ENCODE results near the gene FOLR1. TPM values are rescaled to one million over a fixed set of nuclear protein-coding genes. Genes with fewer than 3 reads are reported as not detected.

The FOLR1 gene
- total RNA-seq, 1 experiment from 2014 or later = 93.4 TPM

GRCh38 chr11:72229336-72229924 lies 37.5 kb downstream of the FOLR1 start:
- Mint-ChIP-seq H3K4me3 (ENCODE audit: unreplicated experiment) (no peak overlapping the region), H3K4me1 (ENCODE audit: low read depth, unreplicated experiment) (peaks cover 7% of the 10 kb centered on the region), H3K27ac (ENCODE audit: unreplicated experiment) (peak overlapping the region; percentile 14), H3K9me3 (ENCODE audit: unreplicated experiment) (no peaks in the 10 kb centered on the region), H3K27me3 (ENCODE audit: insufficient read depth, unreplicated experiment) (no peaks in the 10 kb centered on the region), H3K36me3 (ENCODE audit: insufficient read depth, unreplicated experiment) (peaks cover 93% of the 10 kb centered on the region)
- CTCF ChIA-PET = no interaction called here
- peaks cover 18% of the 10 kb centered on the region for H3K4me1 ChIP-seq
- DNase-seq = peak in 1 of 2 experiments; percentile 44
- peaks cover 19% of the 10 kb centered on the region for H3K36me3 ChIP-seq (ENCODE audit: control insufficient read depth, insufficient read depth, low read length)
- H3K4me3 ChIP-seq (ENCODE audit: low read depth, low read length) = no peak overlapping the region
- TF ChIP-seq CTCF (IDR thresholded peaks at IDR 0.05; ENCODE audit: insufficient read depth in 1 of 2, low read depth in 1 of 2, low read length in 1 of 2, severe bottlenecking in 1 of 2, unreplicated experiment in 1 of 2) = no peak
- no TSS peak for BruUV-seq (replicated peaks)
- no peaks in the 10 kb centered on the region for H3K27me3 ChIP-seq (replicated peaks; ENCODE audit: control insufficient read depth, insufficient read depth, low read length)
- POLR2A ChIA-PET = no interaction called here
- intact Hi-C loops (cut with micrococcal nuclease; ENCODE audit: unreplicated experiment) = no loop called here
- no peaks in the 10 kb centered on the region for H3K9me3 ChIP-seq

GRCh38 chr11:72229925-72230763 lies 38.2 kb downstream of the FOLR1 start:
- Mint-ChIP-seq H3K36me3 (ENCODE audit: insufficient read depth, unreplicated experiment) (peaks cover 96% of the 10 kb centered on the region), H3K4me1 (ENCODE audit: low read depth, unreplicated experiment) (peaks cover 6% of the 10 kb centered on the region), H3K27me3 (ENCODE audit: insufficient read depth, unreplicated experiment) (no peaks in the 10 kb centered on the region), H3K27ac (ENCODE audit: unreplicated experiment) (no peak overlapping the region), H3K9me3 (ENCODE audit: unreplicated experiment) (no peaks in the 10 kb centered on the region), H3K4me3 (ENCODE audit: unreplicated experiment) (no peak overlapping the region)
- intact Hi-C loops (cut with micrococcal nuclease; ENCODE audit: unreplicated experiment) = no loop called here
- Histone ChIP-seq H3K36me3 (ENCODE audit: control insufficient read depth, insufficient read depth, low read length) (peaks cover 19% of the 10 kb centered on the region), H3K9me3 (no peaks in the 10 kb centered on the region), H3K4me1 (peaks cover 18% of the 10 kb centered on the region), H3K4me3 (ENCODE audit: low read depth, low read length) (no peak overlapping the region), H3K27me3 (replicated peaks; ENCODE audit: control insufficient read depth, insufficient read depth, low read length) (no peaks in the 10 kb centered on the region)
- TF ChIP-seq CTCF (IDR thresholded peaks at IDR 0.05; ENCODE audit: insufficient read depth in 1 of 2, low read depth in 1 of 2, low read length in 1 of 2, severe bottlenecking in 1 of 2, unreplicated experiment in 1 of 2) = no peak
- DNase-seq = peak in 1 of 2 experiments; percentile 46
- CTCF ChIA-PET = no interaction called here
- BruUV-seq (replicated peaks) = no TSS peak
- POLR2A ChIA-PET = no interaction called here

- Mint-ChIP-seq H3K9me3 (ENCODE audit: unreplicated experiment) (no peaks in the 10 kb centered on the region), H3K4me3 (ENCODE audit: unreplicated experiment) (no peak overlapping the region), H3K27ac (ENCODE audit: unreplicated experiment) (no peak overlapping the region), H3K36me3 (ENCODE audit: insufficient read depth, unreplicated experiment) (peaks cover 93% of the 10 kb centered on the region), H3K27me3 (ENCODE audit: insufficient read depth, unreplicated experiment) (no peaks in the 10 kb centered on the region), H3K4me1 (ENCODE audit: low read depth, unreplicated experiment) (no peaks in the 10 kb centered on the region)
- Histone ChIP-seq H3K36me3 (ENCODE audit: control insufficient read depth, insufficient read depth, low read length) (peaks cover 22% of the 10 kb centered on the region), H3K4me3 (ENCODE audit: low read depth, low read length) (no peak overlapping the region), H3K9me3 (no peaks in the 10 kb centered on the region), H3K27me3 (replicated peaks; ENCODE audit: control insufficient read depth, insufficient read depth, low read length) (no peaks in the 10 kb centered on the region), H3K4me1 (peaks cover 14% of the 10 kb centered on the region)
- ChIA-PET POLR2A (no interaction called here), CTCF (no interaction called here)
- TF ChIP-seq CTCF (IDR thresholded peaks at IDR 0.05; ENCODE audit: insufficient read depth in 1 of 2, low read depth in 1 of 2, low read length in 1 of 2, severe bottlenecking in 1 of 2, unreplicated experiment in 1 of 2) = no peak
- peak in 1 of 2 experiments; percentile 30 for DNase-seq
- intact Hi-C loops (cut with micrococcal nuclease; ENCODE audit: unreplicated experiment) = no loop called here
- no TSS peak for BruUV-seq (replicated peaks)
Observed at GRCh38 chr11:72230764-72231365, 38.9 kb downstream of the FOLR1 start.
